PC-9 (cell line): ENCODE data around the gene RAB36.

Source experiments
- CTCF ChIP-seq: fragments of 200-600 bp; sonication (generic); conservative IDR thresholded peaks from 2 replicates; pipeline ENCODE4 v1.6.1; 2017; ENCODE audit warnings: mixed run types, antibody characterized with exemption, mild to moderate bottlenecking, moderate library complexity
- EZH2 ChIP-seq: fragments of 200-600 bp; sonication (generic); IDR thresholded peaks from 2 replicates; pipeline ENCODE4 v1.8.0; 2017; ENCODE audit warnings: antibody characterized with exemption, low read depth

- TF ChIP-seq EZH2 (no peak), CTCF (no peak)
Observed at GRCh38 chr22:23117891-23118646, 27.2 kb upstream of the RAB36 start.
